ENCODE results near the gene SYNE3.

The SYNE3 gene

DNA sequence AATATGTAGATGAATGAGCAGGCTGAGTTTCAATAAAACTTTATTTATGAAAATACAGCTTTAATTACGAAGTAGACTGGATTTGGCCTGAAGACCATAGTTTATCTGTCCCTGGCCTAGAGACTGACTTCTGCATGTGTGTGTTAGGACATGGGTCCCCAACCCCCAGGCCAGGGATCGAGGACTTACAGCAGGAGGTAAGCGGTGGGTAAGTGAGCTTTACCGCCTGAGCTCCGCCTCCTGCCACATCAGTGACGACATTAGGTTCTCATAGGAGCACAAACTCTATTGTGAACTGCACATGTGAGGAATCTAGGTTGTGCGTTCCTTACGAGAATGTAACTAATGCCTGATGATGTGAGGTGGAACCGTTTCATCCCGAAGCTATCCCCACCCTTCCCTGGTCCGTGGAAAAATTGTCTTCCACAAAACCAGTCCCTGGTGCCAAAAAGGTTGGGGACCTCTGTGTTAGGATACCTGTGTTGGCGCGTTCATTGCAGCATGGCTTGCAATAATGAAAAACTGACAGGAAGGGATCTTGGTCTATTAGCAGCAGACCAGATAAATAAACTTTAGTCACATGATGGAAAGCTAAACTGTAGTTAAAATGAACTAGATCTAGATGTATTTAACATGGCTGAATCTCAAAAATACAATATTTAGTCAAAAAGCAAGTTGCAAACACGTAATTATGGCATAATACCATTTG is 22.5 kb upstream of the SYNE3 start:
- TF ChIP-seq, protein P1, sequence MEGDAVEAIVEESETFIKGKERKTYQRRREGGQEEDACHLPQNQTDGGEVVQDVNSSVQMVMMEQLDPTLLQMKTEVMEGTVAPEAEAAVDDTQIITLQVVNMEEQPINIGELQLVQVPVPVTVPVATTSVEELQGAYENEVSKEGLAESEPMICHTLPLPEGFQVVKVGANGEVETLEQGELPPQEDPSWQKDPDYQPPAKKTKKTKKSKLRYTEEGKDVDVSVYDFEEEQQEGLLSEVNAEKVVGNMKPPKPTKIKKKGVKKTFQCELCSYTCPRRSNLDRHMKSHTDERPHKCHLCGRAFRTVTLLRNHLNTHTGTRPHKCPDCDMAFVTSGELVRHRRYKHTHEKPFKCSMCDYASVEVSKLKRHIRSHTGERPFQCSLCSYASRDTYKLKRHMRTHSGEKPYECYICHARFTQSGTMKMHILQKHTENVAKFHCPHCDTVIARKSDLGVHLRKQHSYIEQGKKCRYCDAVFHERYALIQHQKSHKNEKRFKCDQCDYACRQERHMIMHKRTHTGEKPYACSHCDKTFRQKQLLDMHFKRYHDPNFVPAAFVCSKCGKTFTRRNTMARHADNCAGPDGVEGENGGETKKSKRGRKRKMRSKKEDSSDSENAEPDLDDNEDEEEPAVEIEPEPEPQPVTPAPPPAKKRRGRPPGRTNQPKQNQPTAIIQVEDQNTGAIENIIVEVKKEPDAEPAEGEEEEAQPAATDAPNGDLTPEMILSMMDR (conservative IDR thresholded peaks at IDR 0.05): no peak
- no peak for TF ChIP-seq ZFX (IDR thresholded peaks at IDR 0.05)
- no peak overlapping the region for H3K27ac ChIP-seq

DNA sequence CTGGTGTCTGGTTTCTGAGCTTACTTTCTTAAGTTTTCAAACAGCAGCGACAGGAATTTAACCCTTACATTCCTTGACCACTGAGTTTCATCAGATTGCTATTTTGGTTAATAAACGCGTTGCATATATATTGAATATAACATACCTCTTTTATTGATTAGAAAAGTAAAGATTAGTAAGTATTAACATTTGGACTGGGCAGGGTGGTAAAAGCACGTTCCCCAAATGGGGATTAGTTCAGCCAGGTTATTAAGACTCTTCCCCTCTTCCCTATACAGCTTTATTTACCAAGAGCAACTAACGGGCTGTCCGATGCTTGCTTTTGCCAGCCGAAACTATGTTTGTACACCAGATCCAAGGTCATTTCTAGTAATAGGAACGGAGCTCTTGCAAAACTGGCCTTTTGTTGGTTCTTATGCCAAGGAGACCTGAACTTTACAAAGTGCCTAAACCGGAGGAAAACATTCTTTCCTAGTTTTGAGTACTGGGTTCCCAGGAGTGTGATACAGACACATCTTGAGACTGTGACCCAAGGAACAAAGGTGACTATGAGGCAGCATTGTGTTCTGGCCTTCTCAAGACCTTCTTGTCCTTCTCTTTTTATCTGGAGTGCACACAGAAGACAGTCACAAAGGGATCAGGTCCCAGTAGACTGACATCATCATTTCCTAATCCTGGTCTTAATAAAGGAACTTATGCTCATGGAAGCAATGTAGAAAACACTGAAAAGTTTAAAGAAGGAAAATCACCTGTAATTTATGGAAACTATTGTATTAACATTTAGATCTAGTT is 21.0 kb upstream of the SYNE3 start:
- TF ChIP-seq, protein P1 (conservative IDR thresholded peaks at IDR 0.05): no peak
- no peak for TF ChIP-seq ZFX (IDR thresholded peaks at IDR 0.05)
- H3K27ac ChIP-seq: no peak overlapping the region

GRCh38 chr14:95536671-95537070 is 20.2 kb upstream of the SYNE3 start:
- H3K27ac ChIP-seq: no peak overlapping the region

GRCh38 chr14:95536036-95536593 is 19.7 kb upstream of the SYNE3 start:
- TF ChIP-seq, protein P1 (conservative IDR thresholded peaks at IDR 0.05): no peak
- TF ChIP-seq ZFX (IDR thresholded peaks at IDR 0.05): no peak
- peak overlapping the region; percentile 90 for H3K27ac ChIP-seq

More at GRCh38 chr14:95536671-95537070, 20.2 kb upstream of the SYNE3 start:
- no peak for TF ChIP-seq ZFX (IDR thresholded peaks at IDR 0.05)
- TF ChIP-seq, protein P1 (conservative IDR thresholded peaks at IDR 0.05): no peak

DNA sequence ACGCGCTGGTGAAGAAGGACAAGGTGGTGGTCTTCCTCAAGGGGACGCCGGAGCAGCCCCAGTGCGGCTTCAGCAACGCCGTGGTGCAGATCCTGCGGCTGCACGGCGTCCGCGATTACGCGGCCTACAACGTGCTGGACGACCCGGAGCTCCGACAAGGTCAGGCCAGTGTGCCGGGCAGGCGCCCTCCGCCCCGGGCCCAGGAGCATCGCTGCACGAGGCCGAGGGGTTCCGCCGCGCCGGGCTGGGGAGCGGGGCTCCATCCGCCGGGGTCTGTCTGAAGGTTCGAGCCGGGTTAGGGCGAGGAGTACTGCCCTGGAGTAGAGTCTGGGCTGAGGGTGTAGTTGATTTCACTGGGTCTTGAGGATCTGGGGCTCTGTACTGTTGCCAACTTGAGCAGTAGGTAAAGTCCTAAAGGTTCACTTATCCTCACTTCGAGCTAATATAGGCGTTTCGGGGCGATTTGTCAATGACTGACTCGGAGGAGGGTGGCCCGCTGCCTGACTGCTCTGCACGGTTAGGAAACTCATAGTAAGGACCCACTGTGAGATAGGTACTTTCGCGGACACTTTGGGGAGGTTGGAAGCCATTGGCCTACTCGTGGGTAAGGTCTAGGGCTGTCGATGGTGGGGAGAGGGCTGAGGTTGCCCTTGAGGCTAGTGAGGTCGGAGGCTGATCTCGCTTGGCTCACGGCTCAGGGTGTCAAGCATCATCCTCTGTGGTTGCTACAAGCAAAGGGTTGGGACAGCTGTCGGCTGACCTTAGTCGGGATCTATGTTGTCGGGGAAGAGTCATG is 19.0 kb upstream of the SYNE3 start:
- peak overlapping the region; percentile 90 for H3K27ac ChIP-seq
- TF ChIP-seq, protein P1 (conservative IDR thresholded peaks at IDR 0.05): no peak; the same call in 1 of the 2 replicates
- TF ChIP-seq ZFX (IDR thresholded peaks at IDR 0.05): peak; percentile 79

GRCh38 chr14:95534299-95535225 is 18.1 kb upstream of the SYNE3 start, which contains the start of gene GLRX5:
Gene GLRX5, plus strand, starts transcription at chr14:95535050. Its CDS starts 40 bp downstream, at chr14:95535090.
- H3K27ac ChIP-seq: peak within 1 kb of the TSS; percentile 90
- TF ChIP-seq, protein P1 (conservative IDR thresholded peaks at IDR 0.05): no peak
- TF ChIP-seq ZFX (IDR thresholded peaks at IDR 0.05): peak; percentile 43
